ENCODE results near the gene PLCH2.

PLCH2 gene

GRCh38 chr1:2435091-2435490, 41.0 kb upstream of the PLCH2 start:
- Histone ChIP-seq H3K4me2 (ENCODE audit: low read length) (no peak overlapping the region), H2AFZ (ENCODE audit: low read length) (no peak overlapping the region), H3K36me3 (ENCODE audit: insufficient read depth, low read length) (no peaks in the 10 kb centered on the region), H3K27ac (ENCODE audit: low read depth, low read length, poor library complexity, severe bottlenecking) (no peak overlapping the region), H3K9me3 (ENCODE audit: low read length) (no peaks in the 10 kb centered on the region), H3K9me2 (ENCODE audit: low read depth, low read length) (no peaks in the 10 kb centered on the region), H3K4me3 (ENCODE audit: low read depth, low read length, poor library complexity, severe bottlenecking) (no peak overlapping the region), H3K27me3 (ENCODE audit: insufficient read depth, low read length) (peaks cover 10% of the 10 kb centered on the region; the same call in 1 of the 2 replicates), H3K79me2 (ENCODE audit: insufficient read depth, low read length) (no peaks in the 10 kb centered on the region), H4K20me1 (ENCODE audit: insufficient read depth, low read length) (no peaks in the 10 kb centered on the region), H3K4me1 (ENCODE audit: insufficient read depth, low read length, severe bottlenecking) (no peaks in the 10 kb centered on the region), H3K9ac (ENCODE audit: low read length) (no peak overlapping the region), H3F3A (ENCODE audit: insufficient read depth, low read length) (no peaks in the 10 kb centered on the region)
- TF ChIP-seq EZH2 (IDR thresholded peaks at IDR 0.05; ENCODE audit: borderline replicate concordance, low read length), result no peak
- TF ChIP-seq, protein P1, sequence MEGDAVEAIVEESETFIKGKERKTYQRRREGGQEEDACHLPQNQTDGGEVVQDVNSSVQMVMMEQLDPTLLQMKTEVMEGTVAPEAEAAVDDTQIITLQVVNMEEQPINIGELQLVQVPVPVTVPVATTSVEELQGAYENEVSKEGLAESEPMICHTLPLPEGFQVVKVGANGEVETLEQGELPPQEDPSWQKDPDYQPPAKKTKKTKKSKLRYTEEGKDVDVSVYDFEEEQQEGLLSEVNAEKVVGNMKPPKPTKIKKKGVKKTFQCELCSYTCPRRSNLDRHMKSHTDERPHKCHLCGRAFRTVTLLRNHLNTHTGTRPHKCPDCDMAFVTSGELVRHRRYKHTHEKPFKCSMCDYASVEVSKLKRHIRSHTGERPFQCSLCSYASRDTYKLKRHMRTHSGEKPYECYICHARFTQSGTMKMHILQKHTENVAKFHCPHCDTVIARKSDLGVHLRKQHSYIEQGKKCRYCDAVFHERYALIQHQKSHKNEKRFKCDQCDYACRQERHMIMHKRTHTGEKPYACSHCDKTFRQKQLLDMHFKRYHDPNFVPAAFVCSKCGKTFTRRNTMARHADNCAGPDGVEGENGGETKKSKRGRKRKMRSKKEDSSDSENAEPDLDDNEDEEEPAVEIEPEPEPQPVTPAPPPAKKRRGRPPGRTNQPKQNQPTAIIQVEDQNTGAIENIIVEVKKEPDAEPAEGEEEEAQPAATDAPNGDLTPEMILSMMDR (IDR thresholded peaks at IDR 0.05; ENCODE audit: low read length), result no peak

DNA sequence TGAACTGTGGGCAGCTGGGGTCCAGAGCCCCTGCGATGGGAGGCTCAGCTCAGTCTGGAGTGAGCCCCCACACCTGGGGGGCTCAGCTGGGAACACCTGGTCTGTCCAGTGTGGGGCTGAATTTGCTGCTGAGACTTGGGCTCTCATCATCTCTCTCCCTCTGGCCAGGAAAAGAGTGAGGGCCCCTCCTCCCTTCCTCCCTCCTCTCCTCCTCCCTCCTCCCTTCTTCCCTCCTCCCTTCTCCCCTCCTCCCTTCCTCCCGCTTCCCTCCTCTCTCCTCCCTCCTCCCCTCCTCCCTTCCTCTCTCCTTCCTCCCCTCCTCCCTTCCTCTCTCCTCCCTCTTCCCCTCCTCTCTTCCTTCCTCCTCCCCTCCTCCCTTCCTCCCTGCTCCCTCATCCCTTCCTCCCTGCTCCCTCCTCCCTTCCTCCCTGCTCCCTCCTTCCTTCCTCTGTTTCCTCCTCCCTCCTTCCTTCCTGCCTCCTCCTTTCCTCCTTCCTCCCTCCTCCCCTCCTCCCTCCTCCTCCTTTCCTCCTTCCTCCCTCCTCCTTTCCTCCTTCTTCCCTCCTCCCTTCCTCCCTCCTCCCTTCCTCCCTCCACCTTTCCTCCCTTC, 40.2 kb upstream of the PLCH2 start:
- H3K9me3 ChIP-seq (ENCODE audit: low read length), result no peaks in the 10 kb centered on the region
- H3K79me2 ChIP-seq (ENCODE audit: insufficient read depth, low read length), result no peaks in the 10 kb centered on the region
- H3K4me2 ChIP-seq (ENCODE audit: low read length), result no peak overlapping the region
- no peak overlapping the region for H3K27ac ChIP-seq (ENCODE audit: low read depth, low read length, poor library complexity, severe bottlenecking)
- peaks cover 4% of the 10 kb centered on the region; the same call in 1 of the 2 replicates for H3K27me3 ChIP-seq (ENCODE audit: insufficient read depth, low read length)
- no peak overlapping the region for H3K4me3 ChIP-seq (ENCODE audit: low read depth, low read length, poor library complexity, severe bottlenecking)
- no peaks in the 10 kb centered on the region for H3F3A ChIP-seq (ENCODE audit: insufficient read depth, low read length)
- no peaks in the 10 kb centered on the region for H3K4me1 ChIP-seq (ENCODE audit: insufficient read depth, low read length, severe bottlenecking)
- H2AFZ ChIP-seq (ENCODE audit: low read length), result no peak overlapping the region
- H3K9ac ChIP-seq (ENCODE audit: low read length), result no peak overlapping the region
- no peaks in the 10 kb centered on the region for H4K20me1 ChIP-seq (ENCODE audit: insufficient read depth, low read length)
- TF ChIP-seq, protein P1 (IDR thresholded peaks at IDR 0.05; ENCODE audit: low read length), result no peak
- no peak for TF ChIP-seq EZH2 (IDR thresholded peaks at IDR 0.05; ENCODE audit: borderline replicate concordance, low read length)
- no peaks in the 10 kb centered on the region for H3K9me2 ChIP-seq (ENCODE audit: low read depth, low read length)
- no peaks in the 10 kb centered on the region for H3K36me3 ChIP-seq (ENCODE audit: insufficient read depth, low read length)

GRCh38 chr1:2436876-2437275, 39.2 kb upstream of the PLCH2 start:
- H3K9me2 ChIP-seq (ENCODE audit: low read depth, low read length), result no peaks in the 10 kb centered on the region
- H3K4me2 ChIP-seq (ENCODE audit: low read length), result no peak overlapping the region
- H3K27me3 ChIP-seq (ENCODE audit: insufficient read depth, low read length), result 0 out of 2 replicates have a peak, but pooled peaks cover 4% of the 10 kb centered on the region

More at GRCh38 chr1:2436876-2437275, 39.2 kb upstream of the PLCH2 start:
- Histone ChIP-seq H4K20me1 (ENCODE audit: insufficient read depth, low read length) (no peaks in the 10 kb centered on the region), H3K4me3 (ENCODE audit: low read depth, low read length, poor library complexity, severe bottlenecking) (no peak overlapping the region), H2AFZ (ENCODE audit: low read length) (no peak overlapping the region), H3F3A (ENCODE audit: insufficient read depth, low read length) (no peaks in the 10 kb centered on the region), H3K79me2 (ENCODE audit: insufficient read depth, low read length) (no peaks in the 10 kb centered on the region), H3K36me3 (ENCODE audit: insufficient read depth, low read length) (no peaks in the 10 kb centered on the region), H3K27ac (ENCODE audit: low read depth, low read length, poor library complexity, severe bottlenecking) (no peak overlapping the region), H3K4me1 (ENCODE audit: insufficient read depth, low read length, severe bottlenecking) (no peaks in the 10 kb centered on the region), H3K9me3 (ENCODE audit: low read length) (no peaks in the 10 kb centered on the region), H3K9ac (ENCODE audit: low read length) (no peak overlapping the region)
- TF ChIP-seq EZH2 (IDR thresholded peaks at IDR 0.05; ENCODE audit: borderline replicate concordance, low read length), result no peak
- TF ChIP-seq, protein P1 (IDR thresholded peaks at IDR 0.05; ENCODE audit: low read length), result no peak
